HG03571 (cell line): ENCODE measurements around the gene DCUN1D3.
A peak's percentile ranks its signal among the peaks of the same experiment; 100 is the strongest.
"Not testable (repeated sequence)": the region's sequence is repeated elsewhere in the genome, so short reads cannot be mapped to it uniquely, and the experiment has no call there.

Experiments used
- ATAC-seq: cut with Tn5 transposase; IDR thresholded peaks from one replicate; pipeline ENCODE4 v1.9.1; 2021; ENCODE audit not compliant: unreplicated experiment

Gene DCUN1D3

GRCh38 chr16:20865420-20866131, 34.6 kb downstream of the DCUN1D3 start:
- ATAC-seq = peak; percentile 56

- not testable (repeated sequence) for ATAC-seq
Observed at GRCh38 chr16:20864376-20864775, 35.8 kb downstream of the DCUN1D3 start.

- no peak for ATAC-seq
Observed at GRCh38 chr16:20862162-20862960, 37.8 kb downstream of the DCUN1D3 start.

- ATAC-seq = not testable (repeated sequence)
Observed at GRCh38 chr16:20860995-20861394, 39.2 kb downstream of the DCUN1D3 start.

DNA sequence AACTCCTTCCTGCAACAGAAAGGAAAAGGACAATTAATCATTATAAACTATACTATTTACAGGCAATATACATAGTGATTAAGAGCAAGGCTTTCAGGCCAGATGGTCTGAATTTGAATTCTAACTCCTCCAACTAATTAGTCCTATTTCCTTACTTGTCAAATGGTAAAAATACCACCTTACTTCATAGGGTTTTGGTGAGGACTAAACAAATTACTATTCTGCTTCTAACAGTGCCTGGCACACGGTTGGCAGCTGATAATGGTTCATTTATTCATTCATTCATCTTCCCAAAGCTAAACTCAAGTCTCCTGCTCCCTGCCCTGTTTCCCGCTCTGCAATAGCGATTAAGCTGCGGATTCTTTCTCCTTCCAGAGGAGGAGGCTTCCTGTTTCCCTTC, 39.8 kb downstream of the DCUN1D3 start:
- no peak for ATAC-seq

GRCh38 chr16:20859699-20860098, 40.5 kb downstream of the DCUN1D3 start:
- ATAC-seq = no peak

- ATAC-seq = no peak
Observed at GRCh38 chr16:20859229-20859628, 40.9 kb downstream of the DCUN1D3 start.

GRCh38 chr16:20857281-20857680, 42.9 kb downstream of the DCUN1D3 start:
- no peak for ATAC-seq

DNA sequence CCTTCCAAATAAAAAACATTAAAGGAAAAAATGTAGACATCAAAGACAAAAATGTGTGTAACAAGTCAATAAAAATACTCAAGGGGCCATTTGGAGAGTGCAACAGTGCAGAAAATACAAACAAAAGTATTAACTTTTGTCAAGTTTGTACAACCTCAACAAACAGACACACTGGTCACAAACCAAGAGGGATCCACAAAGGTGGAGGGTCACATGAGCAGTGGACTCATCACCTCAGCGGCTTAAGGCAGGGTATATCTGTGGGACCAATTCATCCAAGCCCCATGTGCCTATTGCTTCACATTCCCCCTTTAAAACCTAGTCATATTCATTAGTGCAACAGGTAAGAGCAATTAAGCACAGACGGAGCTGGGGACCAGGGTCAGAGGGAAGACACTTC, 45.2 kb downstream of the DCUN1D3 start:
- no peak for ATAC-seq

GRCh38 chr16:20853981-20854620, 46.1 kb downstream of the DCUN1D3 start:
- ATAC-seq = no peak

DNA sequence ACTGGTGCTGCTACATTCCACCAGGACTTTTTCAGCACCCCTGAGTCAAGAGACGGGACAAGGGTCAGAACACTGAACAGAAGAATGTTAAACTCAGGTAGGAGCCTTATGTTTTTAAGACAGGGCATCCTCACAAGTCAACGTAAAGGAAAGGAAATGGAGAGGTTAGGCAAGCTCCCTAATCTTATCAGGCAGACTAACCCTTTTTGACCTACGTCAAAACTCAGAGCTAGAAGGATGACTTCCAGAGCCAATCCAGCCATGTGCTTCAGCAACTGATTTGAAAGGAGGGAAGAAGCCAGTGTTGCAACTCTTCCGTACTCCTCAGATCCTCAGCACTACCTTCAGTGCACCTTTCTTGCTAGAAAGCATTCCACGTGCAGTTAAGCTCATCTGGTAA, 47.0 kb downstream of the DCUN1D3 start:
- ATAC-seq = no peak

DNA sequence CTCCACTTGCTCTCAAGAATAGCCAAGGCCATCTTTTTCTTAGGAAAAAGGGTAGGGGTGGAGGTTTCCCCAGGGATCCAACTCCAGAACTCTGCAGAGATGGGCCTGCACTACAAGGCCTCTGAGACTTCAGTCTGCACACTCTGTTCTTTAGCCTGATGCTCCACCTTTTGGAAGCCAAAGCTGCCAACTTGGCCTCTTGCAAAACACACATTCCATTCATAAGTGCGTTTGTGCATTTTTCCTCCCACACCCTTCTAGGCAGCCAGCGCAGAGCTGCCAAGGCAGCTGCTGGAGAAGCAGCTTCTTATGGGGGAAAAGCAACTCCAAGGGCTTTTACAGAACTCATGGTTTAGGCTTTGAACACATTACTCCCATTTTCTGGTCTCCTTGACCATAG, 48.6 kb downstream of the DCUN1D3 start:
- no peak for ATAC-seq

GRCh38 chr16:20850981-20851380, 49.2 kb downstream of the DCUN1D3 start:
- ATAC-seq = no peak

DNA sequence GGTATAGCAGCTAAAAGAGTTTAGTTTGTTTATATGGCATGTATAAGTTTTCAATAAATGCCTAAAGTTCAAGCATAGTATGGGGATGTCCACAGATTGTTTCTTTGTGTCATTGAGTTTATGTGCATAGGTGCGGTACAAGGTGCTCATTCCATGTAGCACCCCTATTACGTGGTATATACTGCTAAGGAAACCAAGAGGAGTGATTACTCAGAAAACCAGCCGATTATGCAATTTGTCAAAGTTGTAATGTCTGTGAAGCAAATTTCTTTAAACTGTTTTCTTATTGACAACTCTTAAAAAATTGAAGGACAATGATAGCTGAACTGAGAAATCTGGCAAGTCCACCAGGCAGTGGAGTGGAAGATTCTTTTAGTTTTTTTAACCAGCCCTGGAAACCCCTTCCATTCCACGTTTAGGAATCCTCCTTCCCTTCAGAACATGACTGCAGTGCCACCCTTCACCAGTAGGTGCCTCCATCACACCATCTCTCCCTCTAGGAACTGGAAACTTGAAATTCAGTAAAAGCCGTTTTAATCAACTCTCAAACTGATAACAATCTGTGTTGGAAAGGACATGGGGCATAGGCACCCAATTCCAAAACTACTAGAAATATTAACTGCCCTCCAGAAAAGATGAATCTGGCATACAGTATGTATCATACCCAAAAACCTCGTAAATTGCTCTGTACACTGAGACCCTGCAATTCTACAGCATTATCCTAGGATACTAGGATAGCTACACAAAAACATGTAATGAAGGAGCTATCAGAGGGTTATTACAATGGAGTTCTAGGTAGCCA, 50.4 kb downstream of the DCUN1D3 start:
- no peak for ATAC-seq

DNA sequence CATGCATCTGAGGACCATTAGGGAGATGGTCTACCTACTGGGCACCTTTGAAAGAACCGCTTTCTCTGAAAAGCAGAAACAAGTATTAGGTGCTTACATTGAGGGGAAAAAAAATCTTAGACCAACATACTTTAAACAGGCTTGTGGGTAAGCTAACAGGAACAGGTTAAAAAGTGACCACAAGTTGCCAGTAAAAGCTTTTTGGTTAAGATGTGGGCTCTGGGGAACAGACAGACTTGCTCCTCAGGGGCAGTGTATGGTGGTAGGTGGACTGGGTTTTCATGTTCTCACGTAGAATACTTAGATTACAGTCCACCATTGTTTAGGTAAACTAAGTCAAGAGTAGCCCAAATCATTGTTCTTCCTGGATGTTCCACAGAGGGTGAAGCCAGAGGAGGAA, 52.6 kb downstream of the DCUN1D3 start:
- no peak for ATAC-seq

- no peak for ATAC-seq
Observed at GRCh38 chr16:20846551-20846950, 53.6 kb downstream of the DCUN1D3 start.

- ATAC-seq = no peak
Observed at GRCh38 chr16:20846030-20846429, 54.1 kb downstream of the DCUN1D3 start.

DNA sequence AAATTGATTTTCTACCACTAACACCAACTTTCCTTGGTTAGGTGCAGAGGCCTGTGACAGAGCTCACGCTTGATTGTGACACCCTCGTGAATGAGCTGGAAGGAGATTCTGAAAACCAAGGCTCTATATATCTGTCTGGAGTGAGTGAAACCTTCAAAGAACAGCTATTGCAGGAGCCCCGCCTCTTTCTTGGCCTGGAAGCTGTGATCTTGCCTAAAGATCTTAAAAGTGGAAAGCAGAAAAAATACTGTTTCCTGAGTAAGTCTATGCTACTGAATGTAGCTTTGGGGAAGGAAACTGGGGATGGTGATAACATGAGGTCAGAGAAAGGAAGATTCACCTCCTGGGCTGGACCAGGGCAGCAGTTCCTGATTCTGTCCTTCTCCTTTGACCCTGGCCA, 55.6 kb downstream of the DCUN1D3 start:
- ATAC-seq = no peak

- ATAC-seq = no peak
Observed at GRCh38 chr16:20844054-20844453, 56.1 kb downstream of the DCUN1D3 start.

- ATAC-seq = no peak
Observed at GRCh38 chr16:20839504-20839903, 60.7 kb downstream of the DCUN1D3 start.

DNA sequence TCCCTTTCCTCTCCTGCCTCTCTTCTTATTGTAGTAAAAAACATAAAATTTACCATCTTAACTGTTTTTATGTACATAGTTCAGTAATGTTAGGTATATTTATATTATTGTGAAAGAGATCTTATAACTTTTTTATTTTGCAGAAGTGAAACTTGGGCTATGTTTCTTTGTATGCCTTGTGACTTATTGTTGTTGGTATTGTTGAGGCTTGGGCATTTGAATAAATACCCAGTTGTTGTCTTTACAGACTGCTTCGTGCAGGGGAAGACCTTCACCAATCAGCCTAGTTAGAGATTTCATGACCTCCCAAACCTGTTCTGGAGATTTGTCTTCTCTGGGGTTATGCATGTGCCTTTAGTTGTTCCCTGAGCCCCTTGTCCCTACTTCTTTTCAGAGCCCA, 61.9 kb downstream of the DCUN1D3 start:
- ATAC-seq = no peak
